HG03558 (cell line): Measurements from ENCODE around the gene TCEANC.
A peak's percentile ranks its signal among the peaks of the same experiment; 100 is the strongest.
"Not testable (repeated sequence)": the region's sequence is repeated elsewhere in the genome, so short reads cannot be mapped to it uniquely, and the experiment has no call there.

Experiments
- ATAC-seq: cut with Tn5 transposase; IDR thresholded peaks from one replicate; pipeline ENCODE4 v1.9.1; 2021; ENCODE audit warnings: moderate number of reproducible peaks; ENCODE audit not compliant: unreplicated experiment; ENCODE audit errors: extremely low read depth

Gene TCEANC

DNA sequence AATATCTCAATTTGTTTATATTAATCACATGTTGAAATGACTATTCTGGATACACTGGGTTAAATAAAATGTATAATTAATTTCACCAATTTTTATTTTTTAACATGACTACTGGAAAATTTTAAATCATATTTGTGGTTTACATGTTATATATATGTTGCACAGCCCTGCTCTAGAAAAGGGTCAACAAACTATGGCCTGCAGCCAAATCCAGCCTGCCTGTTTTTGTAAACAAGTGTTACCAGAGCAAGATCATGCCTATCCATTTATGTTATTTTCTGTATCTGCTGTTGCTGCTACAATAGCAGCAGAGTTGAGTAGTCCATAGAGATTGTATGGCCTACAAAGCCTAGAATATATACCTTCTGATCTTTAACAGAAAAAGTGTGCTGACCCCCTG is 1.2 kb downstream of the TCEANC start:
- ATAC-seq = no peak

GRCh38 chrX:13655674-13656073 is 2.7 kb downstream of the TCEANC start:
- no peak for ATAC-seq

DNA sequence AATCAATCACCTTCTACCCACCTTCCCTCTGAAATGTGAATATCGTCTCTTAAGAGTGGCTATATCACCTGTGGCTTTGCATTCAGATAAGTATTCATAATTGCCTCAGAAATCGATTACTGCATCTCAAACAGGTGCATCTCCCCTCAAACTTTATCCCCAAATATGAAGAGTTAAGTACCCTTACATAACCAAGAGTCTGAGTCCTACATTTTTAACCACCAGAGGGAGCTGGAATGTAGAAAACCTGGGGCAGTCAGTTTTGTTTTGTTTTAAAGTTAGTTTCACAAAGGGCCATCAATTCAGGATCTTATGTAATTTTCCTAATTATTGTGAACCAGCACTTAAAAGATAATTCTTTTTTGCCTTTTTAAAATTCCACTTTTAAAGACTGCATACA is 5.7 kb downstream of the TCEANC start:
- no peak for ATAC-seq

- no peak for ATAC-seq
Observed at GRCh38 chrX:13659063-13659462, 6.1 kb downstream of the TCEANC start.

DNA sequence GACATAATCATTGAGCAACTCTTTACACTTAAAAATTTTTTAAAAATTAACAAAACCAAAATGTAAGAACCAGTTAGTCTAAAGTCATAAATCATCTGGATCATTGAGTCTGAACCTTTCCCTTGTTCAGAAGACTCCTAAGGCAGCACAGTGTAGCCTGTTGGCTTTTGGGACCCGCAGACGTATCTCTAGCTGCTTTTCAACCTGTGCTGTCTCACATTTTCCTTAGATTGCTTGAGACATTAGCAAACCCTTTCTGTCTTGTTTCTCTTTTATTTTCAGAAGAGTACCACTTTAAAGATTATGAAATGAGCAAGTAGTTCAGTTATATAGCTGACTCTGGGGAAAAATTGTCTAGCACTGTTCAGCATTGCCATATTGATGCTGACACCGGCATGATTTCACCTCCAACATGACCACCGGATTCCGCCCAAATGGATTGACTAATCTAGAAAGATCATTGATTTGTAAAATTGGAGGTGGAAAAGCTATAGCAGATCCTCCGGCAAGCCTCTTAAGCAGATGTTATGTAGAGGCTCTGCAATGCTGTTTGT is 8.9 kb downstream of the TCEANC start:
- ATAC-seq = no peak

- no peak for ATAC-seq
Observed at GRCh38 chrX:13662355-13662791, 9.4 kb downstream of the TCEANC start.

- ATAC-seq = no peak
Observed at GRCh38 chrX:13664020-13664419, 11.1 kb downstream of the TCEANC start.

- ATAC-seq = no peak
Observed at GRCh38 chrX:13666836-13667235, 13.9 kb downstream of the TCEANC start.

- ATAC-seq = no peak
Observed at GRCh38 chrX:13667919-13668318, 15.0 kb downstream of the TCEANC start.

DNA sequence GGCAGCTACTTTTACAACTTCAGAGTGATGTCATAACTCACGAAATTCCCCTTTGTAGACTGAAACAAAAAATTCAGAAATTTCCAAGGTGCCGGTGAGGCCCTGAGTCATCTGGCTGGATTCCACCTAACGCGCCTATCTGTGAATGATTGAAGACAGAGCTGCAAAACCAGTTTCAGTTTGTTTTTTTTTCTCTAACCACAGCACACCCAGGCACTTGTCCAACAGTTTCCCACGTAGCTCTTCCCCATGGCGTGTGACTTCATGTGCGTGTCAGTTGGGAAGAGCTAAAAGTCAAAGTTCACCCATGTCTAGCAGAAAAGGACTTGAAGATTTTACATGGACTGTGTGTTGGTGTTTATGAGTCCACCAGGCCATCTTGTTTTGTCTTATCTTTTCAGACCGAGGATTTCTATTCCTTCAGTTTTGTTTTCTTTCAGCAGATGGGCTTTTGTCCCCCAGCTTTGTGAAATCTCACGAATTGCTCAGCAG is 16.4 kb downstream of the TCEANC start:
- ATAC-seq = peak; percentile 48

DNA sequence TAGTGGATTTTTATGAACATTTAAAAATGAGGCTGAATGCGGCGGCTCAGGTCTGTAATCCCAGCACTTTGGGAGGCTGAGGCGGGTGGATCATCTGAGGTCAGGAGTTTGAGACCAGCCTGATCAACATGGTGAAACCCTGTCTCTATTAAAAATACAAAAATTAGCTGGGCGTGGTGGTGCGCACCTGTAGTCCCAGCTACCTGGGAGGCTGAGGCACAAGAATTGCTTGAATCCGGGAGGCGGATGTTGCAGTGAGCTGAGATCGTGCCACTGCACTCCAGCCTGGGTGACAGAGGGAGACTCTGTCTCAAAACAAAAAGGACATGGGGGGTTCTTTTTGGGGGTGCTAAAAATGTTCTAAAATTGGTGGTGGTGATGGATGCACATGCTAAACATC is 16.8 kb downstream of the TCEANC start:
- ATAC-seq = not testable (repeated sequence)

- ATAC-seq = no peak
Observed at GRCh38 chrX:13670197-13670596, 17.3 kb downstream of the TCEANC start.

- ATAC-seq = no peak
Observed at GRCh38 chrX:13673016-13673415, 20.1 kb downstream of the TCEANC start.

GRCh38 chrX:13676885-13677284 is 23.9 kb downstream of the TCEANC start:
- no peak for ATAC-seq

DNA sequence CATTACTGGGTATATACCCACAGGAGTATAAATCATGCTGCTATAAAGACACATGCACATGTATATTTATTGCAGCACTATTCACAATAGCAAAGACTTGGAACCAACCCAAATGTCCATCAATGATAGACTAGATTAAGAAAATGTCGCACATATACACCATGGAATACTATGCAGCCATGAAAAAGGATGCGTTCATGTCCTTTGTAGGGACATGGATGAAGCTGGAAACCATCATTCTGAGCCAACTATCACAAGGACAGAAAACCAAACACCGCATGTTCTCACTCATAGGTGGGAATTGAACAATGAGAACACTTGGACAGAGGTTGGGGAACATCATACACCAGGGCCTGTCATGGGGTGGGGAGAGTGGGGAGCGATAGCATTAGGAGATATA is 26.8 kb downstream of the TCEANC start:
- ATAC-seq = not testable (repeated sequence)

DNA sequence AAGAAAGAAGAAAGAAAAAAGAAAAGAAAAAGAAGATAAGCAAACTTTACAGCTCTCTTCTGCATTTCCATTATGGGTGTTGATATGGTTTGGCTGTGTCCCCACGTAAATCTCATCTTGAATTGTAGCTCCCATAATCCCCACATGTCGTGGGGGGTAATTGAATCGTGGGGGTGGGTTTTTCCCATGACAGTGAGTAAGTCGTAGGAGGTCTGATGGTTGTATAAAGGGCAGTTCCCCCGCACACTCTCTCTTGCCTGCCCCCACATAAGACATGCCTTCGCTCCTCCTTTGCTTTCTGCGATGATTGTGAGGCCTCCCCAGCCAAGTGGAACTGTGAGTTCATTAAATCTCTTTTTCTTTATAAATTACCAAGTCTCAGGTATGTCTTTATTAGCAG is 28.7 kb downstream of the TCEANC start:
- ATAC-seq = no peak

DNA sequence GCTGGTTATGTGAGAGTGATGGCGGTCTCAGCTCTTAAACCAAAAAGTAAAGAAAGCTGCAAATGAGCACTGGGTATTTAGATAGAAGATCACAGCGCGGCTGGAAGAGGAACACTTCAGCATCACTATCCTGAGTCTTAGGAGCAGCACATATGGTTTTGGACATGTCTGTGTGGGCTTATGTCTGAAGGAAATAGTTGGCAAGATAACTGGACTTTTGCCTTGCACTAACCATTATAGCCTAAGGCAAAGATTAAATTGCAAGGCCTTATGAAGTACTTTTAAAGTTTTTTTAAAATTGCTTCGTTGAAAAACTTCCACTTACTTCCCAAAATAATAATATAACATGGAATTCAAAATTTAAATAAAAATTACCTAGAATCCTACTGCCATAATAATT is 31.4 kb downstream of the TCEANC start:
- no peak for ATAC-seq

GRCh38 chrX:13685126-13685763 is 32.3 kb downstream of the TCEANC start:
- no peak for ATAC-seq

DNA sequence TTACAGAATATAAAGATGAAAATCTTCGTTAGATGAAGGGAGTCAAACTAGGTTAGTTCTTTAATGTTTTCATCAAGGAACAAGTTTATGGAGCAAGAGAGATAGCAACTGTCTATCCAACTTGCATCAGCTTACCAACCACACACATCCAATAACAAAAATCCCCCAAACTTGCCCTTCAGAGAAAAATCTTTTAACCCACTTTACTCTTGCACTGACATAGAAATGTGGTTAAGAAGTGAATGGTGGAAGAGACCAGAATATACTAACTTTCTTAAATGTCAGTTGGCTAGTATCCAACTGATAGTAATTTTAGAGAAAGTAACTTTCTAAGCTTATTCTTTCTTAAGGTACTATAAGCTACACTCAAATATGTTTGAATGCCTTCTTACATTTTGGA is 34.3 kb downstream of the TCEANC start:
- no peak for ATAC-seq

- no peak for ATAC-seq
Observed at GRCh38 chrX:13688384-13688957, 35.5 kb downstream of the TCEANC start.

GRCh38 chrX:13688958-13689740 is 36.2 kb downstream of the TCEANC start, which contains the start of gene RAB9A:
RAB9A (plus strand) TSS chrX:13689128; CDS start chrX:13708747, 19,619 bp downstream.
- ATAC-seq = peak; percentile 36
